IPS-18a (cell line): ENCODE results near the gene ABCC9.

ENCODE experiments used
- H3K27ac ChIP-seq: one replicate; pipeline ENCODE4 v1.5.1; 2013; ENCODE audit warnings: low read length
- H3K27me3 ChIP-seq: one replicate; pipeline ENCODE4 v1.6.1; 2013; ENCODE audit warnings: mild to moderate bottlenecking, low read length; ENCODE audit not compliant: control insufficient read depth, insufficient read depth
- H3K36me3 ChIP-seq: one replicate; pipeline ENCODE4 v1.6.1; 2013; ENCODE audit warnings: low read depth, low read length; ENCODE audit not compliant: control insufficient read depth
- H3K4me1 ChIP-seq: one replicate; pipeline ENCODE4 v1.6.1; 2013; ENCODE audit warnings: low read depth, low read length; ENCODE audit not compliant: control insufficient read depth
- H3K4me3 ChIP-seq: one replicate; pipeline ENCODE4 v1.5.1; 2013; ENCODE audit warnings: low read length
- H3K9ac ChIP-seq: one replicate; pipeline ENCODE4 v1.6.1; 2013; ENCODE audit warnings: mild to moderate bottlenecking, low read length, moderate library complexity
- H3K9me3 ChIP-seq: one replicate; pipeline ENCODE4 v1.6.1; 2013; ENCODE audit warnings: low read depth, low read length; ENCODE audit not compliant: control insufficient read depth

Gene ABCC9

DNA sequence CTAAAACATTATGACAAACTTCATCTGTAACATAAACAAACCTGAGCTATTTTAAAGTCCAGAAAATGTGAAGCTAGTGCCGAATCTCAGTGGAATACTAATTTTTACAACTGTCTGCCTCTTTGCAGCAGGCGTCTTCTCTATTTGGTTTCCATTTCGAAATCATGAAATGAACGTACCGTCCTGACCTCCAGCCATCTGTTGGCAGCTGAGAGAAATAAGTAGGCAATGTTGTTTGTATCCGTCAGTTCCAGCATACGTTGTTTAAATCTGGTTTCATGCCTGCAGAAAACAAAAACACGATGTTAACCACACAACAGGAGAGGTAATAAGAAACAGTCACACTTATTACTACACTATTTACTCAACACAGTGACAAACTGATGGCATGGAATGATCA, 112.4 kb downstream of the ABCC9 start:
- Histone ChIP-seq H3K4me3 (no peak overlapping the region), H3K9me3 (no peaks in the 10 kb centered on the region), H3K27me3 (no peaks in the 10 kb centered on the region), H3K36me3 (no peaks in the 10 kb centered on the region), H3K27ac (no peak overlapping the region), H3K9ac (no peak overlapping the region), H3K4me1 (no peaks in the 10 kb centered on the region)

DNA sequence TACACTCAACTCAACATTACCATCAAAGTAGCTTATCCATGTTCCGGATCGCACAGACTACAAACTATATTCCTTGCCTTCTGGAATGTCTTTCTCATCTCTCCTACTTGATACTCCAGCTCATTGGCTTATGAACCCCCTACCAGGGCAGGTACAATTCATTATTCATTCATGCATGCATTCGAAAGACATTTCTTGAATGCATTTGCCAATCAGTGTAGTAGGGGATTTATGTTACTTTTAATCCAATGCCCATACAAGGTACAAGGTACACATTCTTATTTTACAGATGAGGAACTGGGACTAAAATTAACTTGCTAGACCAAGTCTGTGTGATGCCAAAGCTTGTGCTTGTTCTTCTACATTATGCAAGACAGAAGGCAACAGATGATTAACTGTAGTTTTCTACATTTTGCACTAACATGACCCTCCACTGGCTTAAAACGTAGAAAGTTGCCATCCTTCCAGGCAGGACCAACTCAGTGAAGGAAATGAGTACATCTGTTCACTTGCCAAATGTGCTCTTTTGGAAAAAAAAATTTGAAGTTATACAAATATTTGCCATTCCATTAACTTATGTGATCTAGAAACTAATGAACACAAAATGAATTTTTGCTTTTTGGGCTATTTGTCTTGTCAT, 113.0 kb downstream of the ABCC9 start:
- no peaks in the 10 kb centered on the region for H3K27me3 ChIP-seq
- H3K27ac ChIP-seq, result no peak overlapping the region
- no peaks in the 10 kb centered on the region for H3K4me1 ChIP-seq
- H3K4me3 ChIP-seq, result no peak overlapping the region
- H3K9me3 ChIP-seq, result no peaks in the 10 kb centered on the region
- no peak overlapping the region for H3K9ac ChIP-seq
- no peaks in the 10 kb centered on the region for H3K36me3 ChIP-seq

DNA sequence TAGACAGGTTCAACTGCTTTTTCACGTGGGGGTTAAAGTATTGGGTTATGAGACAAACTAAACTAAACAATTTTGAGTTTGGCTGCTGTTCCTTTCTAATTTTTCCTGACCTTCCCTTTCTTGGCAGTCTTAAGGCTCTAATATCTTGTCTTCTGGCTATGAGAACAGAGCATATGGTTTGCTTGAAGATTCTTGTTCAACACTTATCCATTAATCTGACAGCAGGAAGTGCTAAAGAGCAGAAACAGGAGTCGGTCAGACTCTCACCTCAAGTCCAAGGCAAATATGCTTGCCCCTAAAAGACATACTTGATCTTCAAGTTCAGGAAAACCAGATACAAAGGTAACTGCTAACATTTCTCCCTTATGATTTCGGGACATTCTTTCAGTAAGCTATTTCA, 114.1 kb downstream of the ABCC9 start:
- H3K27ac ChIP-seq, result no peak overlapping the region
- H3K36me3 ChIP-seq, result no peaks in the 10 kb centered on the region
- H3K4me1 ChIP-seq, result no peaks in the 10 kb centered on the region
- no peak overlapping the region for H3K4me3 ChIP-seq
- no peaks in the 10 kb centered on the region for H3K27me3 ChIP-seq
- no peaks in the 10 kb centered on the region for H3K9me3 ChIP-seq
- no peak overlapping the region for H3K9ac ChIP-seq

DNA sequence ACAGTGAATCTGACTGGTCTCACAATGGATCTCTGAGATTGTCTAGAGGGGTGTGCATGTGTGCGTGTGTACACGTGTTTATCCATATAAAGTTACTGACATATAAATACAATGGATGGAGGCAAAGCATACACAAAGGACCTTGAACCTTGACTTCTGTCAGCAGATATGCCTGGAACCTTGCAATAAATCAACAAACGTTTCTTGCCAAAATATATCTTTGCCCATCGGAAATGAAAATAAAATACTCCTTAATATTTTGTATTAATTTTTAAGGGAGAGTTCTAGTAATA, 114.7 kb downstream of the ABCC9 start:
- Histone ChIP-seq H3K27ac (no peak overlapping the region), H3K9me3 (no peaks in the 10 kb centered on the region), H3K36me3 (no peaks in the 10 kb centered on the region), H3K4me1 (no peaks in the 10 kb centered on the region), H3K9ac (no peak overlapping the region), H3K27me3 (no peaks in the 10 kb centered on the region), H3K4me3 (no peak overlapping the region)

DNA sequence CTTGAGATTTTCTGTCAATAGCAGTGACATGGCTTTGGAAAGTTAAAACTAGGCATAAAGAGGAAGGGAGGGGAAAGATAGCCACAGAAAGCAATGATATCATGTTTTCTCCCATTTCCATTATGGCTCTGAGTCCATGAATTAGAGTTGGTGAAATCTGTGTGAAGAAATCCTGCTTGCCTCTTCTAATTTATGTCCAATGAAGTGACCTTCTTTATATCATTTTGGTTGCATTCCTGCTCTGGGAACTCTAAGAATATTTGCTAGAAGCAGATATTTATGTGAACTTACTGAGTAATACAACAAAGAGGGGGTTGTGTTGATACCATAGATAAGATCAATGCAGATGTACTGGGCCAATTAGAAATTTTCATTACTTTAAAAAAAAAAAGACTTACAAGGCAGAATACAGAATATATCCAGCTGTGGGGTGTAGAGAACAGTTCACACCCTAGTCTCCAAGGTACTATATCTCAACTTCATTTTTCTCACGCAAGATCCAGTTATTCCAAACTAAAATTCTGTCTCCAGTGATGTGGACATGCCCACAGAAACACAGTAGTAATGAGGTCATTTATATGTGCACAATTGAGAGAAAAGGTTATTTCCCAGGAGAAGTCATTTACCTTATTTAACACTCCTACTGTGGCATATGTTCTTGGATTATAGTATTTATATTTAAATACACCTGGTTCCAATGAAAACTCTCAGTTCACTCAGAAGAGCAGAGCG, 115.2 kb downstream of the ABCC9 start:
- Histone ChIP-seq H3K9ac (no peak overlapping the region), H3K36me3 (no peaks in the 10 kb centered on the region)

DNA sequence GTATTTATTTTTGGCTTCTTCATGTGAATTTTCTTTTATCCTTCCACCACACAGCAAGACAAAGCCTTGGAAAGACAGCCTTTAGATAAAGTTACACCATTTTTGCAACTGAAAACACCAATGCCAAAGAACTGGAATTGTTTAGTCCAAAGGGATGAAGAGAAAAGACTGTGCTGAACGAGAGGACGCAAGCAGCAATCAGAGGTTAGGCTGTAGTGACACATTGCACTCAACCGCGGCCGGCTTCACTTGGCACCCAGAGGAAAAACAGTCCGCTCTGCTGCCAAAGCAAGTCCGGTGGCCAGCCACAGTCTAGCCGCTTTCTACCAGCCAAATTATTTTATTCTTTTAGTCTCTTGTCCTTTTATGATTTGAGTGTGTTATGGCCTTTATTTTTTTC, 117.6 kb downstream of the ABCC9 start:
- Histone ChIP-seq H3K9me3 (no peaks in the 10 kb centered on the region), H3K4me3 (no peak overlapping the region), H3K9ac (no peak overlapping the region), H3K4me1 (no peaks in the 10 kb centered on the region), H3K36me3 (no peaks in the 10 kb centered on the region), H3K27ac (no peak overlapping the region), H3K27me3 (no peaks in the 10 kb centered on the region)

More for the DNA sequence above, 115.2 kb downstream of the ABCC9 start:
- no peak overlapping the region for H3K4me3 ChIP-seq
- no peak overlapping the region for H3K27ac ChIP-seq
- H3K9me3 ChIP-seq, result no peaks in the 10 kb centered on the region
- H3K27me3 ChIP-seq, result no peaks in the 10 kb centered on the region
- H3K4me1 ChIP-seq, result no peaks in the 10 kb centered on the region

DNA sequence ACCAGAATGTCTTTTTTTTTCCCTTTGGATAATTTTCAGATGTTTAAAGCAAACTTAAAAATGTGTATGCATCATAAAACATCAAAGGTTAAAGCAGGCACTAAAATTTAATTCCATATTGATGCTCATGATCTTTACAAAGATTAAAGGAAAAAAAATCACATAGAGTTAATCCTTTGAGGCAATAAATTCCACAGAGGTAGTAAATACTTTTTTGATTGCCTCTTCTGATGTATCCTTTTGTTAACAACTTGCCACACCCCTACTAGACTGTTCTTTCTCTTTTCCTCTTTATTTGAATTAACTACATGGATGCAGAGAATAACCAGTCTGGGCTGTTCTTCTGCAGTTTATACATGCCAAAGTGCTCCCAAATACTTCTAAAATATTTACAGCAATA, 121.5 kb downstream of the ABCC9 start:
- H3K27me3 ChIP-seq, result no peaks in the 10 kb centered on the region
- H3K9me3 ChIP-seq, result no peaks in the 10 kb centered on the region
- H3K4me3 ChIP-seq, result no peak overlapping the region
- H3K9ac ChIP-seq, result no peak overlapping the region
- H3K36me3 ChIP-seq, result no peaks in the 10 kb centered on the region
- H3K27ac ChIP-seq, result no peak overlapping the region
- H3K4me1 ChIP-seq, result no peaks in the 10 kb centered on the region

DNA sequence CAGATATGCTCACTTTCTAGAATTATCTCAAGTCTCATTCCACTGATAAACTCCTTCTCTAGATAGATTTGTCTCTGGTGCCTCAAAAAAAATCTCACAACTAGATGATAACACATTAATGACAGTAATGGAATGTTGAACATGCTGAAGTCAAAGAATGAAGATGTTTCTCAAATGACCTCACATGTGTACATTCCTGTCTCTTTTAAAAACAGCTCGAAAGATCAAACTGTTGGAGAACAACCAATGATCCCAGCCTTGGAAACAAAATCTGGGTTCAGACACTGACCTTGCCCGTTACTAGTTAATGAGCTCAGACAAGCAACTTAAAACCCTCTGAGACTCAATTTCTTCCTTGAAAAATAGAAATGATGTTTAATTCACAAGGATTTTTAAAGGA, 122.0 kb downstream of the ABCC9 start:
- no peak overlapping the region for H3K4me3 ChIP-seq
- no peaks in the 10 kb centered on the region for H3K4me1 ChIP-seq
- H3K36me3 ChIP-seq, result no peaks in the 10 kb centered on the region
- no peaks in the 10 kb centered on the region for H3K9me3 ChIP-seq
- H3K27ac ChIP-seq, result no peak overlapping the region
- no peaks in the 10 kb centered on the region for H3K27me3 ChIP-seq
- no peak overlapping the region for H3K9ac ChIP-seq

DNA sequence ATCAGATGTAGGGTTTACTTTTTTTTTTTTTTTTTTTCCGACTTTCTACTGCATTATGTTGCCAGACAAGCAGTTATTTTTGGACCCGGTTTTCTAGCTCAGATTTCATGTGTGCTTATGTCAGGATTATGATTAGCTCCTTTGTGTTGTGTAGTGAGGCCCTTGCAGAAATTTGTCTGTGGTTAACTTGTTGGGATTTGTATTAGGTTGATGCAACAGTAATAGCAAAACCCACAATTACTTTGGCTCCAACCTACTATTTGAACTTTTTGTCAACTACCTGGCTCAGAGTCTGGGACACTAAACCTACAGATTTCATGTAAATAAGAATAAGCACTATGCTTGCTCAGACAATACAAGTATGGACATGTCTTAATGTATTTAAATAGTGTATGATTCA, 122.6 kb downstream of the ABCC9 start:
- no peaks in the 10 kb centered on the region for H3K36me3 ChIP-seq
- H3K4me3 ChIP-seq, result no peak overlapping the region
- H3K27ac ChIP-seq, result no peak overlapping the region

DNA sequence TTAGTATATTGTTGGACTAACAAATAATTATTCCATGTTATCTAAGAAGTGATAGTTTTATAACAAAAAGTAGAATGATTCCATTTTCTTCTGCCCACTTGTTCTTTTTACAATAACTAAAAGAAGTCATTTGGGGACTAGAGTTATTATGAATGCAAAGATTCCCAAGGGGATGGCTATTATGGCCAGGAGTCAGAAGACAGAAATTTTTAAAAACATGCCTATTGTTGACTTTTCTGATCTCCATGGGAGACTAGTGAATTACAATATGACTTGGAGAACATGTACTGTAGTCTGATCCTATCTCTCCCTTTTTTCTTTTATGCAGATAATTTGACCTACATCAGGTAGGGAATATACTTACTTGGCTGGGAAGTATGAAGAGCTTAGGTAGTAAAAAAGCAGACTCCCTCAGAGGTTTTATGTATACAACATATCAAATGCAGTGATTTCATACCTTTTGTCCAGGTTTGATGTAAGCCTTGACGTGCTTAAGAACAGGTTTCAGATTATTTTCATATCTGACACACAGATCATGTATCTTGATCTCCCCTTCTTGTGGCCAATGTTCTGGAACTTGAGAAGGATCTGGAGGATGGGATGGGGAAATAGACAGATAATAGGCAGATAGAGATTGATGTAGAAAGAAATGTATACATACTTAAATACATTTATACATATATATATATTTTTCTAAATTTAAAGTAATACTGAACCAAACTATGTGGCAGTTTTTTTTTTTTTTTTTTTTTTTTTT, 125.7 kb downstream of the ABCC9 start:
- no peaks in the 10 kb centered on the region for H3K9me3 ChIP-seq
- H3K36me3 ChIP-seq, result no peaks in the 10 kb centered on the region
- H3K27me3 ChIP-seq, result no peaks in the 10 kb centered on the region
- no peak overlapping the region for H3K9ac ChIP-seq
- no peak overlapping the region for H3K27ac ChIP-seq
- H3K4me3 ChIP-seq, result no peak overlapping the region
- H3K4me1 ChIP-seq, result no peaks in the 10 kb centered on the region

More for the DNA sequence above, 122.6 kb downstream of the ABCC9 start:
- Histone ChIP-seq H3K27me3 (no peaks in the 10 kb centered on the region), H3K9ac (no peak overlapping the region), H3K9me3 (no peaks in the 10 kb centered on the region), H3K4me1 (no peaks in the 10 kb centered on the region)

DNA sequence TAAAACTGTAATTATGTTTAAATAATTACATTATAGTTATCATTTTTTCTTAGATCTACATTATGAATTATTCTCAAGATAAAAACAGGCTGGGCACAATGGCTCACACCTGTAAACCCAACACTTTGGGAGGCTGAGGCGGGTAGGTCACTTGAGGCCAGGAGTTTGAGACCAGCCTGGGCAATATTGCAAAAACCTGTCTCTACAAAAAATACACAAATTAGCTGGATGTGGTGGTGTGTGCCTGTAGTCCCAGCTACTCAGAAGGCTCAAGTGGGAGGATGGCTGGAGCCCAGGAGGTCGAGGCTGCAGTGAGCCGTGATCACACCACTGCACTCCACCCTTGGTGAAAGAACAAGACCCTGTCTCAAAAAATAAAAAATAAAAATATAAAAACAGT, 126.4 kb downstream of the ABCC9 start:
- H3K36me3 ChIP-seq, result no peaks in the 10 kb centered on the region
- H3K4me1 ChIP-seq, result no peaks in the 10 kb centered on the region
- no peak overlapping the region for H3K4me3 ChIP-seq
- H3K9me3 ChIP-seq, result no peaks in the 10 kb centered on the region
- H3K27me3 ChIP-seq, result no peaks in the 10 kb centered on the region
- no peak overlapping the region for H3K27ac ChIP-seq
- no peak overlapping the region for H3K9ac ChIP-seq

DNA sequence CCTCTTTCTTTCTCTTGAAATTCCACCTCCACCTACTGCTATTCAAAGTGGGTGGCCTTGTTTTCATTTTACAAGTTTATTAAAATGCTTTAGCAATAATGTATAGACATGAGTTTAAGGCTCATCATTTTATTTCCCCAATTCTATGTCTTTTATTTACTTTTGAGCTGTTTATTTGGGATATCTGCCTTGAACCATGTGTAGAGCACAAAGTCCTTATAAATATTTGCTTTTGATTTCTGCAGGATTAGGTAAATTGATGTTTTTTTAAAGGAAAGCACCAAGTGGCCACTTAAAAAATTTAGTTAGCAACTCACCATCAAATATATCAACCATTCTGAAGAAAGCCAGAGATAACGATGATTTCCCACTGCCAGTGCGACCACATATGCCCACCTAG, 126.9 kb downstream of the ABCC9 start:
- no peaks in the 10 kb centered on the region for H3K9me3 ChIP-seq
- no peak overlapping the region for H3K9ac ChIP-seq
- no peaks in the 10 kb centered on the region for H3K4me1 ChIP-seq
- no peaks in the 10 kb centered on the region for H3K27me3 ChIP-seq
- H3K36me3 ChIP-seq, result no peaks in the 10 kb centered on the region
- no peak overlapping the region for H3K27ac ChIP-seq
- H3K4me3 ChIP-seq, result no peak overlapping the region
